WI38 (cell line): Measurements from ENCODE around the gene FBN1.

Experiments
- H3K4me3 ChIP-seq: 2 replicates; pipeline ENCODE4 v1.5.1; 2011; ENCODE audit warnings: low read depth, mild to moderate bottlenecking, control low read depth, low read length
- CTCF ChIP-seq: IDR thresholded peaks from 2 replicates; pipeline ENCODE4 v1.5.1; 2012; ENCODE audit warnings: low read depth, mild to moderate bottlenecking, control low read depth, low read length

Gene FBN1

GRCh38 chr15:48389691-48390143 lies 255.8 kb downstream of the FBN1 start:
- H3K4me3 ChIP-seq, result no peak overlapping the region
- no peak for TF ChIP-seq CTCF

- no peak overlapping the region for H3K4me3 ChIP-seq
- TF ChIP-seq CTCF, result no peak
Measured at GRCh38 chr15:48388910-48389309, 256.6 kb downstream of the FBN1 start.

- no peak for TF ChIP-seq CTCF
- no peak overlapping the region for H3K4me3 ChIP-seq
Measured at GRCh38 chr15:48388016-48388851, 257.3 kb downstream of the FBN1 start.

GRCh38 chr15:48385031-48385830 lies 260.3 kb downstream of the FBN1 start:
- no peak for TF ChIP-seq CTCF
- no peak overlapping the region for H3K4me3 ChIP-seq

GRCh38 chr15:48384616-48385015 lies 260.9 kb downstream of the FBN1 start:
- no peak for TF ChIP-seq CTCF
- H3K4me3 ChIP-seq, result no peak overlapping the region

- no peak overlapping the region for H3K4me3 ChIP-seq
- TF ChIP-seq CTCF, result no peak
Measured at GRCh38 chr15:48383031-48383430, 262.5 kb downstream of the FBN1 start.

- H3K4me3 ChIP-seq, result no peak overlapping the region
- no peak for TF ChIP-seq CTCF
Measured at GRCh38 chr15:48381861-48382260, 263.6 kb downstream of the FBN1 start.
